HG02981 (cell line): ENCODE measurements around the gene LSR.
A peak's percentile ranks its signal among the peaks of the same experiment; 100 is the strongest.

Experiments
- ATAC-seq: cut with Tn5 transposase; IDR thresholded peaks from one replicate; pipeline ENCODE4 v1.9.1; 2021; ENCODE audit warnings: mild to moderate bottlenecking, moderate library complexity; ENCODE audit not compliant: unreplicated experiment

Gene LSR

DNA sequence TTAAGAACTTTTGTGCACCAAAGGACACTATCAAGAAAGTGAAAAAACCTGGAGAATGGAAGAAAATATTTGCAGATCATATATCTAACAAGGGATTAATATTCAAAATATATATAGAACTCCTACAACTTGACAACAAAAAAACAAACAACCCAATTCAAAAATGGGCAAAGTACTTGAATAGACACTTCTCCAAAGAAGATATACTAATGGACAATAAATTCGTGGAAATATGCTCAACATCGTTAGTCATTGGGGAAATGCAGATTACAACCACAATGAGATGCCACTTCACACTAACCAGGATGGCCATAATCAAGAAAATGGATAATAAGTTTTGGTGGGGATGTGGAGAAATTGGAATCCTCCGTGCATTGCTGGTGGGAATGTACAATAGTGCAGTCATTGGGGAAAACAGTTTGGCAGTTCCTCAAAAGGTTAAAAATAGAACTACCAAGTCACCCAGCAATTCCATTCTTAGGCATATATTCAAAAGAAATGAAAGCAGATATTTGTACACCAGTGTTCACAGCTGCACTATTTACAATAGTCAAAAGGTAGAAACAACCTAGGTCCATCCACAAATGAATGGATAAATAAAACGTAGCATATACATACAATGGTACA is 2.2 kb upstream of the LSR start:
- ATAC-seq, result no peak

DNA sequence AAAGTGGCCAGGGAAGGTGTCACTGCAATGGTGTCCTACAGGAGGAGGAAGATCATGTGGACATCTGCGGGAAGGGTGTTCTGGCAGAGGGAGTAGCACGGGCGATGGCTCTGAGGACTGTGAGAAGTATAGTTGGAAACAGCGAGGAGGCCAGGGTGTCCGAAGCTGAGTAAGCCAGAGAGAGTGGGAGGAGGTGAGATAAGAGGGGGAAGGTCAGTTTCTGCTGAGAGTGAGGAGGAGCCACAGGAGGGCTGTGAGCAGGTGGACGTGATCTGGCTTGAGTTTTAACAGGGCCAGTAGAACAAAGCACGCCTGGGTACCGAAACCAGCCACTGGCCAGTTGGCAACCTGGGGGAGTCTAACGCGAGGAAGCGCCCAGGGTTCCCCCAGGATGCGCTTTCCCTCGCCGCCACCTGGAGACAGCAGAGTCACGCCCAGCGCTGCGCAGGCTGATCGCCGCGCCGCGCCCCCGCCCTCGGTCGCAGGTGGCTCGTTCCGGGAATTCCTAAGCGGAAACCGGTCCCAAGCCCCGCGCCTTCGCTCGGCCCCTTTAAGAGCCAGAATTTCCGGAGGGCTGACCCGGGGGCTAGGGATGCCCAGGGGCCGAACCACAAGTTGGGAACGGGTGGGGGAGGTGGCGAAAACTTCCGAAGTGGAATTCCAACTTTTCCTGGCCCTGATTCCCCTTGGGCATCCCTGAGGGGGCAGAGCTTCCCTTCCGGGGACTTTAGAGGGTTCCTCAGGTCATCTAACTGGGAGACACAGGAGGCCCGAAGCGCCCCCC is 1.1 kb upstream of the LSR start:
- peak; percentile 36 for ATAC-seq

DNA sequence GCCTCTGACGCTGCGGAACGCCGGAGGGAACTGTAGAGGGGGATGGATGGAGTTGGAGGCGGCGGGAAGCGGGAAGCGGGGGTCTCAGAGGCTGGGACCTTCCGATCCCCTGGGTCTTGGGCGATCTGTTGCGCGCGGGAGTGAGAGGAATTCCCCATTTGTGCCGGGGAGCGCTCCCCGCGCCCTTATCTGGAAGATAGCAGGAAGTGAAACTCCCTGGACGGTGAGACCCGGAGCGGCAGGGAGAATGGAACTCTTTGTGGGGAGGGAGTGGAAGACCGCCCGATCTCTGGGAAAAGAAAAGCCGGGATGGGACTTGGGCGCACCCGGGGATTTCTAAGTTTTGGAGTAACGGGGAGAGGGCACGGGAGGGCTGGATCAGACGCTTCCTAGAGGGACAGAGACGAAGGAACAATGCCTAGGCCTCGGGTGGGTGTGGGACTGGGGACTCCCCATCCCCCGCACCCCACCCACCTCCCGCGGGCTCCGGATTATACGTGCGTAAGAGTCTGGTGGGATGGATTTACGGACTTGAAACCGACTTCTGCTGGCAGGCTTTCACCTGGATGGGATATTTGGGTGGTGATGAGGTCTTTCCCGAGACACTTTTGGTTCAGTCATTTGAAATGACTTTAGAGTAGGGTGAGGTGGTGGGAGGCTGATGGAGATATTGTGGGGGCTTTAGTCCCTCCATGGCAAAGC is 495 bp downstream of the LSR start:
- peak; percentile 2 for ATAC-seq

DNA sequence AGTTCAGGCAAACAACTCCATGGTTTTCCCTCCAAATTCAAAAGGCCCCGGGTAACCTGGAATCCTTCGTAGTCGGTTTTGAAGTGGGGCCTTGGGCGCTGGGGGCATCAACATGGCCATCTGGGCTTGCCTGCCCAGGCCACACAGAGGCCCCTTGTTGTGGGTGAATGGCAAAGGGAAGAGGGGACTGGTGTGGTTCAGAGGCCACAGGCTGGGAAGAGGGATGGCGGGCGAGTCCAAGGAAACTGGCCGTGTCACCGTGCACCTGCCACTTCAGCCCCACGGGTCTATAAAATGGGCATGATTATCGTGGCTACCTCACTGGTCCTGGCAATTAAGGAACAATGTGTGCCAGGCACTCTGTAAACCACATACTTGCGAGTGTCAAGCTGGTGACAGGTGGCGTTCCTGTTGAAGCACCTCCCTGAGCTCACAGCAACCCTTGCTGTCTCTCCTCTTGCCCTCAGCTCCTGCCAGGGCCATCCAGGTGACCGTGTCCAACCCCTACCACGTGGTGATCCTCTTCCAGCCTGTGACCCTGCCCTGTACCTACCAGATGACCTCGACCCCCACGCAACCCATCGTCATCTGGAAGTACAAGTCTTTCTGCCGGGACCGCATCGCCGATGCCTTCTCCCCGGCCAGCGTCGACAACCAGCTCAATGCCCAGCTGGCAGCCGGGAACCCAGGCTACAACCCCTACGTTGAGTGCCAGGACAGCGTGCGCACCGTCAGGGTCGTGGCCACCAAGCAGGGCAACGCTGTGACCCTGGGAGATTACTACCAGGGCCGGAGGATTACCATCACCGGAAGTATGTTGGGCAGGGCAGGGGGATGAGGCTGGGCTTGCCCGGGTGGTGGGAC is 1.3 kb downstream of the LSR start:
- ATAC-seq, result no peak

DNA sequence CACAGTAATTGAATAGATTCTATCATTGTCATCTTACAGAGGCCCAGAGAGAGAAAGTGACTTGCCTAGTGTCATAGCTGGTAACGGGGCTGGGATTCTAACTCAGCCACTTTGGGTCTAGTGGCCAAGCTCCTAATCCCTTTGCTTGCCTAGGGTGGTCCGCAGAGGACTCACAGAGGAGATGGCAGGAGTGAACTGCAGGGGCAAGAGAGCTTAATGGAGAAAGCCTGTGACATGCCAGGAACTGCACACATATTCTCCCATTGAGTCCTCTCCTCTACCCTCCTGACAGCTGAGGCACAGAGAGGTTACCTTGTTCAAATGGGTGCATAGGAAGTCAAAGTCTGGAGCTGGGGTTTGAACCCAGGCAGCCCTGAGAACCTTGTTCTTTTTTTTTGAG is 2.7 kb downstream of the LSR start:
- ATAC-seq, result no peak

DNA sequence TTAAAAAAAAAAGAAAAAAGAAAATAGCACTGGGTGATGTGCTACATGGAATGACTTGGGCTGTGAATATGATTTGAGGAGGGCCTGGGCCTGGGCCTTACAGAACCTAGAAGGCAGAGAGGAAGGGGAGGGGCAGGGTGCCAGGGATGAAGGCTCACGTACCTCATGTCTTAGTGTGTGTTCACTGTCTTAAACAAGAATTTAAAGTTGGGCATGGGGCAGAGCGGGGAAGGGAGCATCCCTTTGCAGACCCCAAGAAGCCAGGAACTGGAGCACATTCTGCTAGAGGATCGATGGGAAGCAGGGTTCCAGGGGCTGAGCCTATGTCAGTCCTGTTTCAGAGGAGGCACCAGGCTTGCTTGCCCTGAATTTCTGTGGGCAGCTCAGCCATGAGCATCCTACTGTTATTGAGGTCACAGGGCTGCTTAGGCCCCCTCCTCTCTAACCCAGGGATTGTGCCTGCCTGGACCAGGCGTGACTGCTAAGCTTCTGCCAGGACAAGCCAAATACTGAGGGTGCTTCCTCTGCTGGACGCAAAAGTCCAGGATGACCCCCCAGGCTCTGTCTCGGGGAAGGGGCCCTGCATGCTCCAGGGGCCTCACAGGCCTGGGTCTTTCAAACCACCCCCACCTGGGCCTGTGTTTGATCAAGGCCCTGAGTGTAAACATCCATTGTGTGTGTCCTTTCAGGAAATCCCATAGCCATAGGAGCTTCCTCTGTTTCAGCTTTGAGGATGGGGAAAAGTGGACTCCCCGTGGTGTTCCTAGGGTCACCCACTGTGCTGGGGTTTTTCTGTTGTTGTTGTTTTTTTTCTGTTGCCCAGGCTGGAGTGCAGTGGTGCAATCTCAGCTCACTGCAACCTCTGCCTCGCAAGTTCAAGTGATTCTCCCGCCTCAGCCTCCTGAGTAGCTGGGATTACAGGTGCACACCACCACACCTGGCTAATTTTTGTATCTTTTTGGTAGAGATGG is 4.8 kb downstream of the LSR start:
- no peak for ATAC-seq

DNA sequence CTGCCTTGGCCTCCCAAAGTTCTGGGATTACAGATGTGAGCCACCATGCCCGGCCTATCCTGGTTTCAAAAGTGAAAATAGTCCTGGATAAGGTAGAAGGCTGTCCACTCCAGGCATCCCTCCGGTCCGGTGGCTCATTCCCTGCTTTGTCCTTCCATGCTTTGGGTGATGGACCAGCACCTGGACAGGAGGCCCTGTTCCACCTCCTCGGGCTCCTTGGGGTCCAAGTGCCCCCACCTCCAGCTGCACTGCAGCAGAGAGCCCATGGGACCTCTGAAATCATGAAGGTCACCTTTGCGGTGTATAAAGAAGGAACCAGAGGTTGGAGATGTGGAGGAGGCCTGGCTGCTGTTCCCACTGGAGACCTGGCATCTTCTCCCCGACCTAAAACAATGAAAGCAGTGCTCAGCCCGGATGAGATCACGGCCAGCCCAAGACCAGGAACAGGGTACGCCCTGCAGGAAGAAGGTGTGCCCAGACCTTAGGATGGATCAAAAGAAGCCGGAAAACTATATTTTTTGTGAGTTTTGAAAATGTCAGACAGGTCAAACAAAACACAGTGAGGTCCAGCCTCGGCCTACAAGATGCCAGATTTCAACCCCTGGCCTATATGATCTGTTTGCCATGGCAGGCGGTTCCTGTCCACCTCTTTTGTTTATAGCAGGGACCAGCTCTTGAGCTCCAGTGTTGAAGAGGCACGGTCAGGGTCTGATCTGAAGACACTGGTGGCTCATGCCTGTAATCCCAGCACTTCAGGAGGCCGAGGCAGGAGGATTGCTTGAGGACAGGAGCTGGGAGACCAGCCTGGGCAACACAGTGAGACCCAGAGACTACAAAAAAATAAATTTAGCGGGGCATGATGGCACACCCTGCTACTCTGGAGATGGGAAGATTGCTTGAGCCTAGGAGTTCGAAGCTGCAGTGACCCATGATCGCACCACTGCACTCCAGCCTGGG is 5.8 kb downstream of the LSR start:
- ATAC-seq, result no peak

DNA sequence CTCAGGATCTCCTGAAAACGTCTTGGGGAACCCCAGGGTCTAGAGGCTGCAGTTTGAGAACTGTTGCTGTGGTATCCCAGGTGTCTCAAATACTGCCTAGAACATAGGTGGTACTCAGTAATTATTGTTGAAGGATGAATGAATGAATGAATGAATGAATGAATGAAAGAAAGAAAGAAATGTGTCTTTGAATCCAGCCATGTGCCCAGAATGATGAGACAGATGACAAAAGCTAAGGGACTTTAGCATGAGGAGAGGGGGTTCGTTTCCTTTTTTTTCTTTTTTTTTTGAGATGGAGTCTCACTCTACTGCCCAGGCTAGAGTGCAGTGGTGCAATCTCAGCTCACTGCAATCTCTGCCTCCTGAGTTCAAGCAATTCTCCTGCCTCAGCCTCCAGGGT is 7.8 kb downstream of the LSR start:
- no peak for ATAC-seq

DNA sequence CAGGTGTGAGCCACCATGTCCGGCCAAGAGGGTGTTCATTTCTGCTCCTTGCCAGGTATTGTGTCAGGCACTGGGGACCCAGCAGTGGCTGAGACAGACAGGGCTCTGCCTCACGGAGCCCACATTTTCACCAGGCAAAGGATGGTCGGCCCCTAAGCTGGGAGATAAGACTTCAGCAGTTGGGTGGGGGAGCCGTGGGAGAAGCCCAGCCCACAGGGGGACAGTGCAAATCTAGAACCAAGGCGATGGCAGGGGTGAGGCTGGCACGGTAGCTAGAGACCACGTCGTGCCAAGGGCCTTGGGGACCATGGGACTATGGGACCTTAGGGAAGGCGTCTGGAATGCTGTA is 8.3 kb downstream of the LSR start:
- no peak for ATAC-seq

DNA sequence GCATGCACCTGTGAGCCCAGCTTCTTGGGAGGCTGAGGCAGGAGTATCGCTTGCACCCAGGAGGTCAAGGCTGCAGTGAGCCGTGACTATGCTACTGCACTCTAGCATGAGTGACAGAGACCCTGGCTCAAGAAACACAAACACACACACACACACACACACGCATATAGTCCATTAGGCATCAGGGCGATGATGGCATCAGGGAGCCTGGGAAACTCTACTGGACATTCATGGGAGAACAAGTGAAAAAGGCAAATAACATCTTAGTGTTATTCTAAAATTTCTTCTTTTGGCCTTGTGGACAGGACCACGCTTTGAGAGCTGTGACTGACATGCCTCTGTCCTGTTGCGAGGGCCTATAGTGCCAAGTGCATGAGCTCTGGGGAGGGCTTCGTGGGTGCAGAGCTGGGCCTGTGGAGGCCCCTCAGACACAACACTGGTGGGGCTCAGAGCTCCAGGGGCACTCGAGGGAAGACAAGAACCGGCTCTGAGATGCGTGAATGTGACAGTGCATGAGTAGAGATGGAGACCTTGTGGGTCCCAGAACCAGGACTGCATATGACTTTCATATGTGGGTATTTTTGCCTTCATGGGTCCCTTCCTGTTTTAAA is 12.0 kb downstream of the LSR start:
- ATAC-seq, result no peak

DNA sequence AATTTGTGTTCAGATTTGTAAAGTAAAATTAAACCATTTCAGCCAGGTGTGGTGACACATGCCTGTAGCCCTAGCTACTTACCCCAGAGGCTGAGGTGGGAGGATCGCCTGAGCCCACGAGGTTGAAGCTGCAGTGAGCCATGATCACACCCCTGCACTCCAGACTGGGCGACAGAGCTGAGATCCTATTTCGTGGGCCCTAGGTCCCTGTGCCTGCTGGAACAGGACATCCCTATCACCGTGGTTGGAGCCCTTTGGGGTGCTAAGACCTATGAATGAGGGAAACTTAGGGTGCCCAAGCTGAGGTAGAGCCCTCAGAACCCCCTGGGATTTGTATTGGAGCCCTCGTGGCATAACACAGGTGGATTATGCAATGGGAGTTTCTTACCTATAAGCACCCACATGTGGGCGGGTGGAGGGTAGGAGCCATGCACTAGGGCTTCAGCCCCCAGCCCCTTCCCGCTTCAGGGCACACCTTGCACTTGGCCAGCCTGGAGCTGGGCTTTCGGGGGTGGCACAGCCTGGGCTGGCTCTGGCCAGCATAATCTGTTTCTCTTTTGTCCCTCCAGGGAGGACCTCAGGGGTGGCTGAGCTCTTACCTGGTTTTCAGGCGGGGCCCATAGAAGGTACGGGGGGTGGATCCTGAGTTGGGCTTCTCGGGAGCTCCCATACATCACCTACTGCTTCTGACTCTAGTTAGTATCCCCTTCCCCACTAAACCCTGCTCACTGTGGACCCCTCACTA is 12.7 kb downstream of the LSR start:
- ATAC-seq, result no peak

DNA sequence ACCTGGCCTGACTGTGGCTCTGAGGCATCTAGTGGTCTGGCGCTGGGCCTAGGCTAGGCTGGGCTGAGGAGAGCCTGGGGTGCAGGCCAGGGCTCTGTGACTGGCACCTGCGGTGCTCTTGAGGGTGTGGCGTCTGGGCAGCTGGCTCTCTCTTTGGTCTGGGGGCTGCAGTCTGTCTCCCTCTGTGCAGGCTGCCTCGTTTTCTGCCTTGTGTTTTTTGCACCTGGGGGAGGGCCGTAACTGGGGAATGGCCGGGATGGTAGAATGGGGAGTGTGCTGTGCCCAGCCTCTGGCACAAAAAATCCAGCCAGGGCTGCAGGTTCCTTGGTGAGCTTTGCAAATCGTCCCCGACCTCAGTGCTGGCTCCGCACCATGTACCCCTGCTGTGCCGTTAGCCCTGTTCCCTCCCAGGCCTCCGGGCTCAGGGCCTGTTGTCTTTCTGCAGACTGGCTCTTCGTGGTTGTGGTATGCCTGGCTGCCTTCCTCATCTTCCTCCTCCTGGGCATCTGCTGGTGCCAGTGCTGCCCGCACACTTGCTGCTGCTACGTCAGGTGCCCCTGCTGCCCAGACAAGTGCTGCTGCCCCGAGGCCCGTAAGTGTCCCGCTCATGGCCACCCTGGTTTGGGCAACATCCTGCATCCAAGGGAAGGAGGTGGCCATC is 13.4 kb downstream of the LSR start:
- ATAC-seq, result no peak

DNA sequence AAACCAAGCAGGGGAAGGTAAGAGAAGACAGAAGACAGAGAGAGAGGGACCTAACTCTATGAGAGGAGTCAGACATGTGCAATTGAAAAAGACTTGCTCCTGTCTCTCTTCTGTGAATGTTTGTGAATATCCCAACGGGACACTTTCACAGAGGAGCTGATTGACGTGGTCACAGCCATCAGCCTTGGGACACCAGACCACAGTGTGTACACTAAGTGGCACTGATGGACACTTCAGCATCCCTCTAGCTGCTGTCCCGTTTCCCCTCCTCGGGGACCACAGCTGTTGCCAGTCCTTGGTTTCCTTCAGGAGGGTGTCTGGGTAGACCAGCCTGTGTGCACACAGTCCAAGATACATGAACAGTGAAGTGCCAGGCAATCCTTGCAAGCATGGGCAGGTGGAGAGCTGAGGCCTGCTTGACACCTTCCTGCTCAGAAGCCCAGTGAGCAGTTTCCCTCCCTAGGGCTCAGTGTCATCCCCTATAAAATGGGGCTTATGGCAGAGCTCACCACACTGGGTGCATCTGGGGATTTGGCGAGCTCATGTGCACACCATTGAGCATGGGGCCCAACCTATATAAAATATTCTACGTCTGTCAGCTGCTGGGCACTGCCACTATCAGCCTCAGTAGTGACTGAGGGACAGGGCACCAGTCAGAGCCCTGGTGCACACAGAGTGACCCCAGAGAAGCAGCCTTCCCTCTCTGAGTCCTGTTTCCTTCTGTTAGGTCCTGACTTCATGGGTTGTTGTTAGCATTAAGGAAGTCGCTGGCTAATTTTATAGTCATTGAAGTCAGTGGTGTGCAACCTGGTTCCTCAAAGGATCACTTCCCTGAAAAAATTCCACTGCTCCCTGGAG is 15.7 kb downstream of the LSR start:
- ATAC-seq, result no peak

DNA sequence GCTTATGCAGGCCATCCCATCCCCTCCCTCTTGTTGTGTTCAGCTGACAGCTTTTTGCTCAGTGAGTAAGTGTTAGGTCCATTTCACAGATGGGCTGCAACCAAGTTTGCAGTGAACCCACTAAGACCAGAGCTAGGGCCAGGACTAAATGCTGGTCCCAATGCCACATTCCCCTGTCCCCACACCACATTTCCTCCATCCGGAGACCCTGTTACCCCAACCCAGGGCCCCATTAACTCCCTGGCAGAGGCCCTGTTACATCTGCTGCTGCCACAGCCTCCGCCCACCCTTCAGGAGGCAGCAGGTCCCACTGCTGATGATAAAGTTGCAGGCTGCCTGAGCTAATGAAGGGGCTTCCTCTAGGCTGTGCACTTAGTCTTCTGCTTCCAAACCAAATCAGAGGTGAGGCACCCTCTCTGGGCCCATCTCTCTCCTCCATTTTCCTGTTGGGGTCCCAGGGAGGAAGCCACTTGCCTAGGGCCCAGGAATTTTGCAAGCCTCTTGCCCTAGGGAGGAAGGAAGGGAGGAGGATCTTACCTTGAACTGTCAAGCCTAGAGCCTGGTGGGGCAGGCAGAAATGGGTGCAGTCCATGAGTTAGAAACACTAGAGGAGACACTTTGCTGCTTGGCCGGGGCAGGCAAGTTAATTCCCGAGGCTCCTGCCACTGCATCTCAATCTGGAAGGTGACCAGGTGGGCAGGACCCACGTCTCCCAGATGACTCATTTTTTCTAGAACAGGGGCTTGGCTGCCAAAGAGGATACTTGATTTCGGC is 16.5 kb downstream of the LSR start:
- ATAC-seq, result no peak

DNA sequence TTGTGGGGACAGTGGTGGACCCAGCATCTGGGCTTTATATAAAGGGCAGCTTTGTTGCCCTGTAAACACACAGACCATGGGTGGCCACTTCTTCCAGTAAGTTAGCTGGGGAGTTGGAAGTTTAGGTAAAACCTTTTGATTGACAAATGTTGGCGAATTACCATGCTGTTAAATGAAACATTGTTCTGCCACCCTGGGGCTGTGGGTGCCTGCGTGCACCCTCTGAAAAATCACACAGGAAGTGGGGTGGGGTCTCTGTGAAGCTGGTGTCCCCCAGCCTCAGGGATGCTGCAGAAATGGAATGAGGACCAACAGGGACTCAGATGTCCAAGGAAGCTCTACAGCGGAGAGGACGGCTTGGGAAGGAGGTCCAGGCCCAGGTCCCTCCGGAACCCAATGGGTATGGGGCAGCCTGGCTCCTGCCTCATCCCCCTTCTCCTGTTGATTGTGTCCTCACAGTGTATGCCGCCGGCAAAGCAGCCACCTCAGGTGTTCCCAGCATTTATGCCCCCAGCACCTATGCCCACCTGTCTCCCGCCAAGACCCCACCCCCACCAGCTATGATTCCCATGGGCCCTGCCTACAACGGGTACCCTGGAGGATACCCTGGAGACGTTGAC is 17.2 kb downstream of the LSR start:
- ATAC-seq, result no peak
